ENCODE data around the gene ZNF48. TPM values are rescaled to one million over a fixed set of nuclear protein-coding genes. Genes with fewer than 3 reads are reported as not detected.

ZNF48 gene
- total and polyA plus RNA-seq, 12 donors: 2.2 to 8.0 (median 5.4) TPM

GRCh38 chr16:30421010-30421409, 25.8 kb downstream of the ZNF48 start:
- peaks cover 0 to 20% (median 11%) of the 10 kb centered on the region in 9 donors for H3K4me1 ChIP-seq
- no peak for DNase-seq
- no peaks in the 10 kb centered on the region for H3K9me3 ChIP-seq
- no peak for TF ChIP-seq CTCF (IDR thresholded peaks at IDR 0.05)
- no peak overlapping the region for H3K27ac ChIP-seq
- WGBS, 2 donors: 80 to 83% methylated on average over 5 of the region's 5 CpGs
- intact Hi-C loops (cut with DNase I): loop anchor here in 1 of 10 donors (10.0 kb wide), 1 partner anchor 306 kb away; the partner anchor contains the start of gene GDPD3
- no peaks in the 10 kb centered on the region for H3K27me3 ChIP-seq
- peaks cover 0 to 51% (median 16%) of the 10 kb centered on the region in 9 donors for H3K36me3 ChIP-seq
- no peak for ATAC-seq
- H3K4me3 ChIP-seq: no peak overlapping the region

- Histone ChIP-seq H3K4me3 (no peak overlapping the region), H3K27ac (no peak overlapping the region), H3K36me3 (peaks cover 0 to 48% (median 9%) of the 10 kb centered on the region in 9 donors), H3K4me1 (peaks cover 3 to 33% (median 19%) of the 10 kb centered on the region in 9 donors), H3K27me3 (no peaks in the 10 kb centered on the region), H3K9me3 (no peaks in the 10 kb centered on the region)
- no peak for TF ChIP-seq CTCF (IDR thresholded peaks at IDR 0.05)
- intact Hi-C loops (cut with DNase I): loop anchor here in 1 of 10 donors (10.0 kb wide), 1 partner anchor 313 kb away; the partner anchor contains the start of gene GDPD3
- no peak for DNase-seq
- ATAC-seq: no peak
- WGBS, 2 donors: 93 to 96% methylated on average over 4 of the region's 4 CpGs
Observed at GRCh38 chr16:30428055-30428454, 32.8 kb downstream of the ZNF48 start.

- intact Hi-C loops (cut with DNase I): loop anchor here in 1 of 10 donors (10.0 kb wide), 1 partner anchor 315 kb away; the partner anchor contains the start of gene GDPD3
- H3K27ac ChIP-seq: peak overlapping the region in 9 of 10 donors; percentile 60 to 83 (median 74)
- H3K27me3 ChIP-seq: no peaks in the 10 kb centered on the region
- DNase-seq (no peak), ATAC-seq (peak in 2 of 8 donors; percentile 5 to 6)
- peaks cover 0 to 35% (median 1%) of the 10 kb centered on the region in 9 donors for H3K36me3 ChIP-seq
- 2 to 3% methylated on average over 11 of the region's 11 CpGs for WGBS, 2 donors
- H3K4me3 ChIP-seq: peak overlapping the region; percentile 63 to 97 (median 72)
- H3K9me3 ChIP-seq: no peaks in the 10 kb centered on the region
- TF ChIP-seq CTCF (IDR thresholded peaks at IDR 0.05): no peak
- peaks cover 3 to 33% (median 19%) of the 10 kb centered on the region in 9 donors for H3K4me1 ChIP-seq
Observed at GRCh38 chr16:30429418-30429677, 34.1 kb downstream of the ZNF48 start.

- peaks cover 0 to 30% (median 0%) of the 10 kb centered on the region in 9 donors for H3K36me3 ChIP-seq
- DNase-seq (peak; percentile 90 to 98), ATAC-seq (peak; percentile 97 to 99 (median 99))
- H3K27ac ChIP-seq: peak within 1 kb of the TSS in 9 of 10 donors; percentile 60 to 83 (median 74)
- WGBS, 2 donors: 0% methylated on average over 49 of the region's 49 CpGs
- intact Hi-C loops (cut with DNase I): loop anchor here in 6 of 10 donors (1.0 to 10.0 kb wide), 7 partner anchors 55 to 315 kb away; partner anchors contain the start of genes GDPD3 (in 1 of the 6) and ZNF768 (in 1 of the 6)
- H3K4me3 ChIP-seq: peak within 1 kb of the TSS; percentile 63 to 97 (median 72)
- H3K4me1 ChIP-seq: peaks cover 3 to 33% (median 19%) of the 10 kb centered on the region in 9 donors
- no peaks in the 10 kb centered on the region for H3K9me3 ChIP-seq
- TF ChIP-seq CTCF (IDR thresholded peaks at IDR 0.05): peak; percentile 52 to 84 (median 78)
- no peaks in the 10 kb centered on the region for H3K27me3 ChIP-seq
Observed at GRCh38 chr16:30429678-30430427, 34.6 kb downstream of the ZNF48 start, which contains the start of gene DCTPP1. Gene DCTPP1, minus strand, starts transcription at chr16:30430030. Its CDS starts 50 bp downstream, at chr16:30429980.
